A549 treated with GW870086 at 1 μM for 4 hours (cell line): ENCODE data around the gene ZNF513. TPM values are rescaled to one million over a fixed set of nuclear protein-coding genes. Genes with fewer than 3 reads are reported as not detected.

Source experiments
- total RNA-seq: library from RNA; stranded (reverse); fragments of 200-300 nt; extraction: Qiagen RNA extraction; gene quantifications from 5 replicates; pipeline ENCODE4 v1.2.3, GENCODE V29; 2022; ENCODE audit warnings: low read depth

ZNF513 gene, protein sequence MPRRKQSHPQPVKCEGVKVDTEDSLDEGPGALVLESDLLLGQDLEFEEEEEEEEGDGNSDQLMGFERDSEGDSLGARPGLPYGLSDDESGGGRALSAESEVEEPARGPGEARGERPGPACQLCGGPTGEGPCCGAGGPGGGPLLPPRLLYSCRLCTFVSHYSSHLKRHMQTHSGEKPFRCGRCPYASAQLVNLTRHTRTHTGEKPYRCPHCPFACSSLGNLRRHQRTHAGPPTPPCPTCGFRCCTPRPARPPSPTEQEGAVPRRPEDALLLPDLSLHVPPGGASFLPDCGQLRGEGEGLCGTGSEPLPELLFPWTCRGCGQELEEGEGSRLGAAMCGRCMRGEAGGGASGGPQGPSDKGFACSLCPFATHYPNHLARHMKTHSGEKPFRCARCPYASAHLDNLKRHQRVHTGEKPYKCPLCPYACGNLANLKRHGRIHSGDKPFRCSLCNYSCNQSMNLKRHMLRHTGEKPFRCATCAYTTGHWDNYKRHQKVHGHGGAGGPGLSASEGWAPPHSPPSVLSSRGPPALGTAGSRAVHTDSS
- 9.7 to 15.5 TPM (median 14.0 TPM) in 5 replicates for total RNA-seq

GRCh38 chr2:27380626-27381545 lies at the start of gene ZNF513:
ZNF513 (minus strand) TSS chr2:27380734; CDS start chr2:27380526, 208 bp downstream.

GRCh38 chr2:27428213-27428977 lies 47.9 kb upstream of the ZNF513 start, which contains the start of gene NRBP1:
NRBP1 (plus strand) TSS chr2:27428631; CDS start chr2:27433274, 4,643 bp downstream.

GRCh38 chr2:27409321-27410073 lies 29.0 kb upstream of the ZNF513 start, which contains the start of gene PPM1G:
PPM1G (minus strand) TSS chr2:27409591; CDS start chr2:27409422, 169 bp downstream.

GRCh38 chr2:27370026-27370815 lies 10.3 kb downstream of the ZNF513 start, which contains the start of the genes EIF2B4 and SNX17:
EIF2B4 (minus strand) TSS chr2:27370338; CDS start chr2:27370314, 24 bp downstream.
SNX17 (plus strand) TSS chr2:27370616; CDS start chr2:27370744, 128 bp downstream.

GRCh38 chr2:27356382-27357181 lies 24.0 kb downstream of the ZNF513 start, which contains the start of gene GTF3C2:
GTF3C2 (minus strand) TSS chr2:27356764; CDS start chr2:27343554, 13,210 bp downstream.

Other genes with a start within 250 kb of the ZNF513 start
- gene PREB, start 246.1 kb downstream of the ZNF513 start, total RNA-seq: 48.6 to 60.4 TPM (median 59.1 TPM) in 5 replicates
- not detected in 5 replicates for gene PRR30, start 241.3 kb downstream of the ZNF513 start, total RNA-seq
- not detected in 5 replicates for gene TCF23, start 231.7 kb downstream of the ZNF513 start, total RNA-seq
- gene ATRAID, start 168.7 kb downstream of the ZNF513 start, total RNA-seq: 214 to 222 TPM (median 218 TPM) in 5 replicates
- 63.5 to 74.6 TPM (median 69.6 TPM) in 5 replicates for gene SLC5A6, start 168.5 kb downstream of the ZNF513 start, total RNA-seq
- 49.8 to 63.2 TPM (median 59.4 TPM) in 5 replicates for gene CAD, start 163.4 kb downstream of the ZNF513 start, total RNA-seq
- gene SLC30A3, start 117.7 kb downstream of the ZNF513 start, total RNA-seq: 3.0 to 4.1 TPM (median 3.5 TPM) in 5 replicates
- not detected in 5 replicates for gene DNAJC5G, start 105.3 kb downstream of the ZNF513 start, total RNA-seq
- gene TRIM54, start 98.3 kb downstream of the ZNF513 start, total RNA-seq: 0.67 to 1.1 TPM (median 0.72 TPM) in 5 replicates
- gene UCN, start 72.3 kb downstream of the ZNF513 start, total RNA-seq: 1.0 to 2.5 TPM (median 1.2 TPM) in 5 replicates
- 82.3 to 96.7 TPM (median 86.5 TPM) in 5 replicates for gene MPV17, start 57.6 kb downstream of the ZNF513 start, total RNA-seq
- 56.5 to 64.6 TPM (median 61.4 TPM) in 5 replicates for gene GTF3C2, start 24.0 kb downstream of the ZNF513 start, total RNA-seq
- gene EIF2B4, start 10.4 kb downstream of the ZNF513 start, total RNA-seq: 54.9 to 62.2 TPM (median 58.8 TPM) in 5 replicates
- 135 to 147 TPM (median 145 TPM) in 5 replicates for gene SNX17, start 10.1 kb downstream of the ZNF513 start, total RNA-seq
- gene PPM1G, start 28.9 kb upstream of the ZNF513 start, total RNA-seq: 152 to 163 TPM (median 161 TPM) in 5 replicates
- 118 to 138 TPM (median 130 TPM) in 5 replicates for gene NRBP1, start 47.9 kb upstream of the ZNF513 start, total RNA-seq
- 0.39 to 0.90 TPM (median 0.85 TPM) in 5 replicates for gene KRTCAP3, start 61.6 kb upstream of the ZNF513 start, total RNA-seq
- gene IFT172, start 109.0 kb upstream of the ZNF513 start, total RNA-seq: 7.5 to 9.9 TPM (median 8.0 TPM) in 5 replicates
- gene FNDC4, start 114.5 kb upstream of the ZNF513 start, total RNA-seq: 3.5 to 6.2 TPM (median 4.0 TPM) in 5 replicates
- gene GCKR, start 116.1 kb upstream of the ZNF513 start, total RNA-seq: 0.08 to 0.80 TPM (median 0.43 TPM) in 4 of 5 replicates, not detected in the other
- gene ZNF512, start 202.3 kb upstream of the ZNF513 start, total RNA-seq: 12.2 to 21.3 TPM (median 17.9 TPM) in 5 replicates
- 2.5 to 4.7 TPM (median 4.2 TPM) in 5 replicates for gene CCDC121, start 248.3 kb upstream of the ZNF513 start, total RNA-seq
- gene GPN1, start 248.3 kb upstream of the ZNF513 start, total RNA-seq: 57.4 to 64.0 TPM (median 60.0 TPM) in 5 replicates